Caco-2 (cell line): Measurements from ENCODE around the gene KCNH8. TPM values are rescaled to one million over a fixed set of nuclear protein-coding genes. Genes with fewer than 3 reads are reported as not detected.

Source experiments
- BruUV-seq: library from RNA; stranded (reverse); fragments of 400-500 nt; replicated peaks from 2 replicates; lab custom pipeline; 2021; lab: Mats Ljungman, UMichigan
- CTCF ChIA-PET: fragments of 300-600 bp; sonication (Branson Sonifier 250); formaldehyde crosslinking; loops from one replicate; lab custom pipeline; 2022; ENCODE audit warnings: antibody characterized with exemption; lab: Charles Lee
- POLR2A ChIA-PET: fragments of 300-600 bp; sonication (Branson Sonifier 250); formaldehyde crosslinking; loops from one replicate; lab custom pipeline; 2022; ENCODE audit warnings: antibody characterized with exemption; lab: Charles Lee
- DNase-seq, 2 experiments: peaks; one replicate each; pipeline versions ENCODE4 v3.0.0 to v3.0.0-alpha.2; 2020 to 2022
- H3K27me3 ChIP-seq: replicated peaks from 2 replicates; pipeline ENCODE4 v1.6.0; 2011; ENCODE audit warnings: low read length; ENCODE audit not compliant: control insufficient read depth, insufficient read depth
- H3K36me3 ChIP-seq: 2 replicates; pipeline ENCODE4 v1.5.1; 2011; ENCODE audit warnings: low read length; ENCODE audit not compliant: control insufficient read depth, insufficient read depth
- H3K4me1 ChIP-seq: fragments of 250-450 bp; sonication (Bioruptor Pico); 2 replicates; pipeline ENCODE4 v1.5.1; 2020; ENCODE audit warnings: mild to moderate bottlenecking
- H3K4me3 ChIP-seq: 2 replicates; pipeline ENCODE4 v1.5.1; 2011; ENCODE audit warnings: low read depth, mild to moderate bottlenecking, control low read depth, low read length
- H3K9me3 ChIP-seq: fragments of 250-450 bp; sonication (Bioruptor Pico); 2 replicates; pipeline ENCODE4 v1.5.1; 2020; ENCODE audit warnings: mild to moderate bottlenecking, moderate library complexity
- H3K27ac Mint-ChIP-seq: one replicate; pipeline ENCODE4 v1.8.0; 2022; ENCODE audit warnings: mixed read lengths; ENCODE audit not compliant: unreplicated experiment
- H3K27me3 Mint-ChIP-seq: one replicate; pipeline ENCODE4 v1.8.0; 2022; ENCODE audit warnings: mixed read lengths; ENCODE audit not compliant: insufficient read depth, unreplicated experiment
- H3K36me3 Mint-ChIP-seq: one replicate; pipeline ENCODE4 v1.8.0; 2022; ENCODE audit warnings: mild to moderate bottlenecking, mixed read lengths; ENCODE audit not compliant: insufficient read depth, unreplicated experiment
- H3K4me1 Mint-ChIP-seq: one replicate; pipeline ENCODE4 v1.8.0; 2022; ENCODE audit warnings: low read depth, mixed read lengths; ENCODE audit not compliant: unreplicated experiment
- H3K4me3 Mint-ChIP-seq: one replicate; pipeline ENCODE4 v1.8.0; 2022; ENCODE audit warnings: mild to moderate bottlenecking, moderate library complexity, mixed read lengths; ENCODE audit not compliant: unreplicated experiment
- H3K9me3 Mint-ChIP-seq: one replicate; pipeline ENCODE4 v1.8.0; 2022; ENCODE audit warnings: mixed read lengths; ENCODE audit not compliant: unreplicated experiment
- CTCF ChIP-seq, 2 experiments: fragments of 200-600 bp in 1 of 2; IDR thresholded peaks; 1 replicate in 1 of 2; 2 replicates in 1 of 2; pipeline versions ENCODE4 v1.5.1 to v1.8.0; 2011 to 2022; ENCODE audit warnings: antibody characterized with exemption in 1 of 2, control low read depth in 1 of 2, inconsistent platforms in 1 of 2, low read depth in 1 of 2, low read length in 1 of 2, mild to moderate bottlenecking in 1 of 2, moderate library complexity in 1 of 2; ENCODE audit not compliant: insufficient read depth in 1 of 2, severe bottlenecking in 1 of 2, unreplicated experiment in 1 of 2
- intact Hi-C: fragments of 100-400 bp; cut with micrococcal nuclease; formaldehyde crosslinking; loops from one replicate; pipeline ENCODE4 v1.10.0; 2022; ENCODE audit not compliant: unreplicated experiment
- total RNA-seq: library from RNA; stranded (reverse); gene quantifications from 2 replicates; pipeline ENCODE4 v1.2.3, GENCODE V29; 2022

The KCNH8 gene
- total RNA-seq, 1 experiment from 2014 or later: 0.07 TPM

DNA sequence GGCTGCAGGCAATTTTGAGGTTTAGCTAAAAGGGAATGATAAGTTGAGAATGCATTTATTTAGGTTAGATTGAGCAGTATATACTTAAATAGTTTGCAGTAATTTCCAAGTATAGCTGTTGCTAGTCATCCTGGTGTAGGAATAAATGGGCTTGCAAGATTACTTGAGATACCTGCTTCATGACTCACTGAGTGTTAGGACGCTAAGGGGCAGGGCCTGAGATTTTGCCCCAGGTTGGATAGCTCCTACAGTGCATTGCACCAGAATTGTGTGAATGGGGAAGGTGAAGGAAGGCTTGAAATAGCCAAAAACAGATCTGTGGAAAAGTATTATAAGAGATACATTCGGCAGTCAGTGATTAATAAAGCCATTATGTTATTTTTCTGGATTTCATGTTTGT is 72.8 kb downstream of the KCNH8 start:
- intact Hi-C loops: no loop called here
- no peaks in the 10 kb centered on the region for H3K36me3 Mint-ChIP-seq
- no TSS peak for BruUV-seq
- no peaks in the 10 kb centered on the region for H3K36me3 ChIP-seq
- no peak overlapping the region for H3K4me3 ChIP-seq
- TF ChIP-seq CTCF (IDR thresholded peaks at IDR 0.05; ENCODE audit: insufficient read depth in 1 of 2, low read depth in 1 of 2, low read length in 1 of 2, severe bottlenecking in 1 of 2, unreplicated experiment in 1 of 2): no peak
- H3K27me3 ChIP-seq: no peaks in the 10 kb centered on the region
- ChIA-PET POLR2A (no interaction called here), CTCF (no interaction called here)
- H3K4me1 Mint-ChIP-seq: no peaks in the 10 kb centered on the region
- DNase-seq: no peak
- H3K27me3 Mint-ChIP-seq: no peaks in the 10 kb centered on the region
- H3K4me1 ChIP-seq: no peaks in the 10 kb centered on the region
- H3K9me3 Mint-ChIP-seq: no peaks in the 10 kb centered on the region
- H3K27ac Mint-ChIP-seq: no peak overlapping the region
- H3K4me3 Mint-ChIP-seq: no peak overlapping the region
- H3K9me3 ChIP-seq: no peaks in the 10 kb centered on the region

DNA sequence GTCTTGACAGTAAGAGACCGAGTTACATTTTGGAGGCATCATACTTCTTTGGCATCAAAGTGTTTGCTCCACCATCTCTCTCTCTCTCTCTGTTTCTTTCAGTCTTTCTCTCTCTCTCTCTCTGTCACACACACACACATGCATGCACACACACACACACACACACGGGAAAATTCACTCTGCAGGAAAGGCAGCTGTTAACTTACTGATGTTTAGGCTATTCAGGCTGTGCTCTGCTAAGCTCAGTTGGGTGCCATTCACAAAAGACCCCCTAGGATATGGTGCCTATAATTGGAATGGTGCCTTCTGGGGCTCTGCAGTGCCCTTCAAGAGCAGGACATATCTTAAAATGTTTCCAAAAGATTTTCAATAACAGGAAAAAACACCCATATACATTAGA is 78.2 kb downstream of the KCNH8 start:
- H3K4me3 ChIP-seq: no peak overlapping the region
- H3K27me3 ChIP-seq: no peaks in the 10 kb centered on the region
- Mint-ChIP-seq H3K9me3 (no peaks in the 10 kb centered on the region), H3K36me3 (no peaks in the 10 kb centered on the region), H3K27me3 (no peaks in the 10 kb centered on the region), H3K27ac (no peak overlapping the region), H3K4me3 (no peak overlapping the region), H3K4me1 (no peaks in the 10 kb centered on the region)
- TF ChIP-seq CTCF (IDR thresholded peaks at IDR 0.05; ENCODE audit: insufficient read depth in 1 of 2, low read depth in 1 of 2, low read length in 1 of 2, severe bottlenecking in 1 of 2, unreplicated experiment in 1 of 2): no peak
- DNase-seq: no peak
- intact Hi-C loops: no loop called here
- ChIA-PET CTCF (no interaction called here), POLR2A (no interaction called here)
- no peaks in the 10 kb centered on the region for H3K4me1 ChIP-seq
- no peaks in the 10 kb centered on the region for H3K36me3 ChIP-seq
- BruUV-seq: no TSS peak
- no peaks in the 10 kb centered on the region for H3K9me3 ChIP-seq

DNA sequence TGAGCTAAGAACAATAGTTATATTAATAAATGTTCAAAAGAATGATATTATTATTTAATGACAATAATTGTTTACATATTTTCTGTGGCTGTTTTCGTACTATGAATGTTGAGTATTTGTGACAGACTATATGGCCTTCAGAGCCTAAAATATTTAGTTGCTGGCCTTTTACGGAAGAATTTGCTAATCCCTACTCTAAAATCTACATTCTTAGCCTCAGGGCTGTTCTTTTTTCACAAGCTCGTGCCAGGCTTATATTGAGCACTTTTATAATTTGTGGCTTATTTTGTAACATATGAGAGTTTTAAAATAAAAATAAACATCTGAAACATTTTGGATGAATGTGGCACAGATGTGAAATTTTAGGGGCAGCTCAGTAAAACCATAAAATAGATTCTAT is 79.9 kb downstream of the KCNH8 start:
- H3K27ac Mint-ChIP-seq: no peak overlapping the region

More for the DNA sequence above, 79.9 kb downstream of the KCNH8 start:
- Mint-ChIP-seq H3K4me1 (no peaks in the 10 kb centered on the region), H3K9me3 (no peaks in the 10 kb centered on the region), H3K27me3 (peaks cover 3% of the 10 kb centered on the region), H3K36me3 (no peaks in the 10 kb centered on the region), H3K4me3 (no peak overlapping the region)
- DNase-seq: no peak
- CTCF ChIA-PET: no interaction called here
- H3K36me3 ChIP-seq: no peaks in the 10 kb centered on the region
- no TSS peak for BruUV-seq
- intact Hi-C loops: no loop called here
- no peaks in the 10 kb centered on the region for H3K4me1 ChIP-seq
- no peaks in the 10 kb centered on the region for H3K27me3 ChIP-seq
- POLR2A ChIA-PET: no interaction called here
- no peaks in the 10 kb centered on the region for H3K9me3 ChIP-seq
- H3K4me3 ChIP-seq: no peak overlapping the region
- no peak for TF ChIP-seq CTCF (IDR thresholded peaks at IDR 0.05; ENCODE audit: insufficient read depth in 1 of 2, low read depth in 1 of 2, low read length in 1 of 2, severe bottlenecking in 1 of 2, unreplicated experiment in 1 of 2)
